OCI-LY1 (cell line): ENCODE results near the gene ATG9A.
"Not testable (repeated sequence)": the region's sequence is repeated elsewhere in the genome, so short reads cannot be mapped to it uniquely, and the experiment has no call there.

Source experiments
- H2AFZ ChIP-seq: fragments of 200-600 bp; sonication (generic), shearing (Covaris generic); 2 replicates; pipeline ENCODE4 v1.6.0; 2014; ENCODE audit warnings: antibody characterized with exemption, mild to moderate bottlenecking, low read length
- H3F3A ChIP-seq: fragments of 200-600 bp; sonication (generic), shearing (Covaris generic); 2 replicates; pipeline ENCODE4 v1.6.0; 2014; ENCODE audit warnings: mild to moderate bottlenecking, antibody characterized with exemption, low read length, moderate library complexity; ENCODE audit not compliant: insufficient read depth
- H3K27ac ChIP-seq: fragments of 200-600 bp; sonication (generic); 2 replicates; pipeline ENCODE4 v1.5.1; 2014; ENCODE audit warnings: low read length, mixed run types, mild to moderate bottlenecking, low read depth; ENCODE audit not compliant: poor library complexity, severe bottlenecking
- H3K27me3 ChIP-seq: fragments of 200-600 bp; sonication (generic); 2 replicates; pipeline ENCODE4 v1.6.0; 2014; ENCODE audit warnings: antibody characterized with exemption, mild to moderate bottlenecking, low read length, moderate library complexity; ENCODE audit not compliant: insufficient read depth
- H3K36me3 ChIP-seq: fragments of 200-600 bp; sonication (generic); 2 replicates; pipeline ENCODE4 v1.6.1; 2014; ENCODE audit warnings: mild to moderate bottlenecking, antibody characterized with exemption, low read length, moderate library complexity, mixed read lengths; ENCODE audit not compliant: insufficient read depth
- H3K4me1 ChIP-seq: fragments of 200-600 bp; sonication (generic); 2 replicates; pipeline ENCODE4 v1.5.1; 2014; ENCODE audit warnings: mild to moderate bottlenecking, low read length, moderate library complexity; ENCODE audit not compliant: insufficient read depth, severe bottlenecking
- H3K4me2 ChIP-seq: fragments of 200-600 bp; sonication (generic), shearing (Covaris generic); 2 replicates; pipeline ENCODE4 v1.6.1; 2014; ENCODE audit warnings: low read length
- H3K4me3 ChIP-seq: fragments of 200-600 bp; sonication (generic); 2 replicates; pipeline ENCODE4 v1.5.1; 2014; ENCODE audit warnings: low read length, low read depth, mild to moderate bottlenecking, mixed read lengths; ENCODE audit not compliant: poor library complexity, severe bottlenecking
- H3K79me2 ChIP-seq: fragments of 200-600 bp; shearing (Covaris generic); 2 replicates; pipeline ENCODE4 v1.6.1; 2016; ENCODE audit warnings: mixed run types, low read length, mixed read lengths; ENCODE audit not compliant: insufficient read depth
- H3K9ac ChIP-seq: fragments of 200-600 bp; sonication (generic), shearing (Covaris generic); 2 replicates; pipeline ENCODE4 v1.6.1; 2014; ENCODE audit warnings: mild to moderate bottlenecking, low read length, mixed read lengths
- H3K9me2 ChIP-seq: fragments of 200-600 bp; sonication (generic), shearing (Covaris generic); 2 replicates; pipeline ENCODE4 v1.6.1; 2014; ENCODE audit warnings: low read depth, mild to moderate bottlenecking, low read length, mixed read lengths
- H3K9me3 ChIP-seq: fragments of 200-600 bp; shearing (Covaris generic); 2 replicates; pipeline ENCODE4 v1.6.1; 2014; ENCODE audit warnings: low read length, mixed read lengths
- H4K20me1 ChIP-seq: fragments of 200-600 bp; sonication (generic), shearing (Covaris generic); 2 replicates; pipeline ENCODE4 v1.6.0; 2016; ENCODE audit warnings: mild to moderate bottlenecking, low read length; ENCODE audit not compliant: insufficient read depth
- CTCF ChIP-seq: fragments of 200-600 bp; sonication (generic), shearing (Covaris generic); IDR thresholded peaks from 2 replicates; pipeline ENCODE4 v1.5.1; 2017; ENCODE audit warnings: mild to moderate bottlenecking, antibody characterized with exemption, low read length, moderate library complexity, mixed read lengths
- EZH2 ChIP-seq: fragments of 200-600 bp; sonication (generic), shearing (Covaris generic); IDR thresholded peaks from 2 replicates; pipeline ENCODE4 v1.8.0; 2017; ENCODE audit warnings: borderline replicate concordance, mixed run types, mild to moderate bottlenecking, antibody characterized with exemption, low read length, moderate library complexity, mixed read lengths

The ATG9A gene

GRCh38 chr2:219205165-219205538 is 24.3 kb downstream of the ATG9A start:
- Histone ChIP-seq H3K27me3 (no peaks in the 10 kb centered on the region), H3K9ac (no peak overlapping the region), H4K20me1 (no peaks in the 10 kb centered on the region), H3K4me1 (peaks cover 21% of the 10 kb centered on the region), H3K9me3 (peaks cover 6% of the 10 kb centered on the region; the same call in 1 of the 2 replicates), H2AFZ (no peak overlapping the region), H3K9me2 (no peaks in the 10 kb centered on the region), H3F3A (0 out of 2 replicates have a peak, but pooled peaks cover 3% of the 10 kb centered on the region), H3K4me2 (no peak overlapping the region), H3K27ac (no peak overlapping the region), H3K79me2 (no peaks in the 10 kb centered on the region), H3K4me3 (no peak overlapping the region), H3K36me3 (peaks cover 27% of the 10 kb centered on the region; the same call in 1 of the 2 replicates)
- no peak for TF ChIP-seq EZH2
- no peak for TF ChIP-seq CTCF

GRCh38 chr2:219204425-219205164 is 24.8 kb downstream of the ATG9A start:
- Histone ChIP-seq H3K79me2 (no peaks in the 10 kb centered on the region), H2AFZ (no peak overlapping the region), H3K9me2 (no peaks in the 10 kb centered on the region), H3K27me3 (no peaks in the 10 kb centered on the region), H3K9ac (no peak overlapping the region), H3F3A (0 out of 2 replicates have a peak, but pooled peaks cover 3% of the 10 kb centered on the region), H3K4me1 (peaks cover 21% of the 10 kb centered on the region), H3K27ac (no peak overlapping the region), H3K4me2 (no peak overlapping the region), H4K20me1 (no peaks in the 10 kb centered on the region), H3K4me3 (no peak overlapping the region), H3K36me3 (peaks cover 21% of the 10 kb centered on the region; the same call in 1 of the 2 replicates), H3K9me3 (peaks cover 6% of the 10 kb centered on the region; the same call in 1 of the 2 replicates)
- TF ChIP-seq CTCF (no peak), EZH2 (no peak)

GRCh38 chr2:219201331-219201730 is 28.1 kb downstream of the ATG9A start:
- H3F3A ChIP-seq, H3K27me3 ChIP-seq, H4K20me1 ChIP-seq, H3K9me2 ChIP-seq, H3K4me1 ChIP-seq, H3K4me2 ChIP-seq, H3K9ac ChIP-seq, H3K27ac ChIP-seq, H3K36me3 ChIP-seq, H3K79me2 ChIP-seq, H3K9me3 ChIP-seq, H3K4me3 ChIP-seq, H2AFZ ChIP-seq: not testable (repeated sequence)

- H3K4me3 ChIP-seq, H3K9ac ChIP-seq, H3K4me2 ChIP-seq, H3K4me1 ChIP-seq, H3K36me3 ChIP-seq, H2AFZ ChIP-seq, H3K79me2 ChIP-seq, H3K9me2 ChIP-seq, H4K20me1 ChIP-seq, H3K9me3 ChIP-seq, H3K27ac ChIP-seq, H3F3A ChIP-seq, H3K27me3 ChIP-seq: not testable (repeated sequence)
These were observed 28.7 kb downstream of the ATG9A start for GRCh38 chr2:219200502-219201326.
